ENCODE results near the gene PRSS1.

The PRSS1 gene

GRCh38 chr7:142795339-142795863 lies 46.1 kb downstream of the PRSS1 start:
- Histone ChIP-seq H3K36me3 (no peaks in the 10 kb centered on the region), H3K4me2 (no peak overlapping the region), H3K9ac (no peak overlapping the region), H3K27ac (no peak overlapping the region), H3K4me3 (no peak overlapping the region), H3K4me1 (peaks cover 0 to 4% (median 0%) of the 10 kb centered on the region in 10 experiments; a peak in 1 of 20 replicates), H3K9me3 (replicated peaks in 1 of 11) (no peaks in the 10 kb centered on the region), H3K27me3 (peaks cover 62 to 75% (median 73%) of the 10 kb centered on the region in 11 experiments), H4K20me1 (peaks cover 0 to 6% (median 0%) of the 10 kb centered on the region in 11 experiments; a peak in 1 of 22 replicates)
- no peak for TF ChIP-seq Cebpa-rat (IDR thresholded peaks at IDR 0.05)

GRCh38 chr7:142796001-142796500 lies 46.8 kb downstream of the PRSS1 start:
- Histone ChIP-seq H3K27me3 (peaks cover 62 to 79% (median 77%) of the 10 kb centered on the region in 11 experiments), H3K4me2 (no peak overlapping the region), H3K9ac (no peak overlapping the region), H3K4me1 (peaks cover 0 to 4% (median 0%) of the 10 kb centered on the region in 10 experiments; a peak in 1 of 20 replicates), H3K27ac (no peak overlapping the region), H3K9me3 (replicated peaks in 1 of 11) (no peaks in the 10 kb centered on the region), H3K4me3 (no peak overlapping the region), H4K20me1 (peaks cover 0 to 6% (median 0%) of the 10 kb centered on the region in 11 experiments; a peak in 1 of 22 replicates), H3K36me3 (no peaks in the 10 kb centered on the region)
- TF ChIP-seq Cebpa-rat (IDR thresholded peaks at IDR 0.05), result no peak

GRCh38 chr7:142796501-142797390 lies 47.5 kb downstream of the PRSS1 start:
- peaks cover 0 to 6% (median 0%) of the 10 kb centered on the region in 11 experiments; a peak in 1 of 22 replicates for H4K20me1 ChIP-seq
- H3K4me2 ChIP-seq, result peak overlapping the region in 1 of 11 experiments; percentile 23; a peak in 1 of 22 replicates
- no peaks in the 10 kb centered on the region for H3K36me3 ChIP-seq
- TF ChIP-seq Cebpa-rat (IDR thresholded peaks at IDR 0.05), result no peak
- H3K27me3 ChIP-seq, result peaks cover 62 to 79% (median 77%) of the 10 kb centered on the region in 11 experiments
- no peaks in the 10 kb centered on the region for H3K9me3 ChIP-seq (replicated peaks in 1 of 11)
- H3K27ac ChIP-seq, result no peak overlapping the region
- H3K4me1 ChIP-seq, result peaks cover 0 to 4% (median 0%) of the 10 kb centered on the region in 10 experiments; a peak in 1 of 20 replicates
- no peak overlapping the region; a peak in 1 of 20 replicates for H3K4me3 ChIP-seq
- no peak overlapping the region for H3K9ac ChIP-seq

- peaks cover 0 to 4% (median 0%) of the 10 kb centered on the region in 10 experiments; a peak in 1 of 20 replicates for H3K4me1 ChIP-seq
- peaks cover 62 to 79% (median 77%) of the 10 kb centered on the region in 11 experiments for H3K27me3 ChIP-seq
- no peaks in the 10 kb centered on the region for H3K9me3 ChIP-seq (replicated peaks in 1 of 11)
- H4K20me1 ChIP-seq, result peaks cover 0 to 6% (median 0%) of the 10 kb centered on the region in 11 experiments; a peak in 1 of 22 replicates
- no peak for TF ChIP-seq Cebpa-rat (IDR thresholded peaks at IDR 0.05)
- H3K9ac ChIP-seq, result no peak overlapping the region
- no peak overlapping the region for H3K27ac ChIP-seq
- no peaks in the 10 kb centered on the region for H3K36me3 ChIP-seq
- no peak overlapping the region; a peak in 1 of 20 replicates for H3K4me3 ChIP-seq
- H3K4me2 ChIP-seq, result 0 out of 22 replicates have a peak overlapping the region, but pooled peaks of 1 of the 11 experiments have one; percentile 23
Observed at GRCh38 chr7:142797391-142798377, 48.4 kb downstream of the PRSS1 start.

- no peak overlapping the region for H3K9ac ChIP-seq
- H3K27me3 ChIP-seq, result peaks cover 61 to 71% (median 70%) of the 10 kb centered on the region in 11 experiments
- no peaks in the 10 kb centered on the region for H3K36me3 ChIP-seq
- no peak overlapping the region for H3K27ac ChIP-seq
- H3K4me1 ChIP-seq, result peaks cover 0 to 4% (median 0%) of the 10 kb centered on the region in 10 experiments; a peak in 1 of 20 replicates
- no peak overlapping the region for H3K4me3 ChIP-seq
- peaks cover 0 to 6% (median 0%) of the 10 kb centered on the region in 11 experiments; a peak in 1 of 22 replicates for H4K20me1 ChIP-seq
- no peaks in the 10 kb centered on the region for H3K9me3 ChIP-seq (replicated peaks in 1 of 11)
- TF ChIP-seq Cebpa-rat (IDR thresholded peaks at IDR 0.05), result no peak
- H3K4me2 ChIP-seq, result no peak overlapping the region
Observed at GRCh38 chr7:142798451-142799436, 49.5 kb downstream of the PRSS1 start.

GRCh38 chr7:142799437-142799835 lies 50.2 kb downstream of the PRSS1 start:
- Histone ChIP-seq H3K4me2 (no peak overlapping the region), H3K27me3 (peaks cover 58 to 64% (median 63%) of the 10 kb centered on the region in 11 experiments), H3K9me3 (replicated peaks in 1 of 11) (no peaks in the 10 kb centered on the region), H3K4me1 (peaks cover 0 to 4% (median under 1%) of the 10 kb centered on the region in 10 experiments; a peak in 10 of 20 replicates), H3K9ac (no peak overlapping the region), H3K36me3 (no peaks in the 10 kb centered on the region), H3K27ac (no peak overlapping the region), H3K4me3 (no peak overlapping the region), H4K20me1 (peaks cover 0 to 6% (median 0%) of the 10 kb centered on the region in 11 experiments; a peak in 1 of 22 replicates)
- no peak for TF ChIP-seq Cebpa-rat (IDR thresholded peaks at IDR 0.05)

GRCh38 chr7:142800088-142800487 lies 50.8 kb downstream of the PRSS1 start:
- TF ChIP-seq Cebpa-rat (IDR thresholded peaks at IDR 0.05), result no peak
- Histone ChIP-seq H3K9me3 (replicated peaks in 1 of 11) (no peaks in the 10 kb centered on the region), H3K27me3 (peaks cover 51 to 58% (median 57%) of the 10 kb centered on the region in 11 experiments), H3K4me1 (peaks cover 0 to 9% (median 6%) of the 10 kb centered on the region in 10 experiments; a peak in 12 of 20 replicates), H3K36me3 (no peaks in the 10 kb centered on the region), H3K4me3 (no peak overlapping the region), H3K9ac (no peak overlapping the region), H3K27ac (no peak overlapping the region), H3K4me2 (no peak overlapping the region), H4K20me1 (peaks cover 0 to 6% (median 0%) of the 10 kb centered on the region in 11 experiments; a peak in 1 of 22 replicates)

Measured in BLaER1 treated with 17β-estradiol and CSF1 and Interleukin-3, amounts not matched to agents 10 nM and 100 nM (cell line).